DND-41 (cell line): ENCODE results near the gene ZC3H18.

ENCODE experiments used
- CTCF ChIP-seq: IDR thresholded peaks from 2 replicates; pipeline ENCODE4 v1.5.1; 2012; ENCODE audit warnings: borderline replicate concordance, low read length, moderate library complexity, mild to moderate bottlenecking; ENCODE audit not compliant: poor library complexity, severe bottlenecking; ENCODE audit errors: extremely low read depth
- EZH2 ChIP-seq: IDR thresholded peaks from 3 replicates; pipeline ENCODE4 v1.6.1; 2012; ENCODE audit warnings: borderline replicate concordance, low read depth, mild to moderate bottlenecking, moderate library complexity, low read length, inconsistent platforms; ENCODE audit not compliant: severe bottlenecking

GRCh38 chr16:88655733-88656281 lies 85.6 kb downstream of the ZC3H18 start:
- TF ChIP-seq CTCF (no peak), EZH2 (no peak)
